ENCODE data around the gene FIBP.

GRCh38 chr11:65888163-65888814 lies at the start of gene FIBP:
- TF ChIP-seq CTCF (IDR thresholded peaks at IDR 0.05) = peak; percentile 57
- TF ChIP-seq NR2C2 (CRISPR knock-in tag; IDR thresholded peaks at IDR 0.05) = no peak
- TF ChIP-seq ZNF121 (CRISPR knock-in tag; IDR thresholded peaks at IDR 0.05) = no peak
- no peak; the same call in 1 of the 2 replicates for TF ChIP-seq ZNF232 (CRISPR knock-in tag; IDR thresholded peaks at IDR 0.05)
- TF ChIP-seq TEAD1 (CRISPR knock-in tag; IDR thresholded peaks at IDR 0.05) = peak; percentile 84
- TF ChIP-seq TEAD4 (CRISPR knock-in tag; IDR thresholded peaks at IDR 0.05) = no peak
- no peak for TF ChIP-seq ZNF281 (CRISPR knock-in tag; IDR thresholded peaks at IDR 0.05)
